ENCODE results near the gene CNDP2. TPM values are rescaled to one million over a fixed set of nuclear protein-coding genes. Genes with fewer than 3 reads are reported as not detected.

Gene CNDP2
- total and polyA plus RNA-seq, 2 donors (not counting 1 experiment from before 2014, with no cell fraction given) = 121 to 182 TPM

DNA sequence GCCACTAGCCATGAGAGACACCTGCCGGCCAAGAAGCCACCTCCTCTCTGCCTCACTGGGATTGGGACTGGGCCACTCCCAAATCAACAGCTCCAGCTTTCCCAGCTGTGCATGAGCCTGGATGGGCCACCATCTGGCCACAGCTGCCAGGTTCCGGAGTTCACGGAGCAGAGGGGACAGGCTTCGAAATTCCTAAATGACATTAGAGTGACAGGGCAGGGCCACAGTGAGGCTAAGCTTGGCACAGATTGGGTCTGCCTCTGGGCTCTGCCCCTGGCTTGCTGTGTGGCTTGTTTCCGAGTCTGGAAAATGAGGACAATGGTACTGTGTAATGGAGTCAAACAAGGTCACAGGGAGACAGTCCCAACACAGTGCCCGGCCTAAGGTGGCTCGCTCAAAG, 45.5 kb upstream of the CNDP2 start:
- 96% methylated on average over 7 of the region's 7 CpGs for WGBS (ENCODE audit: insufficient coverage)
- no peaks in the 10 kb centered on the region for H4K20me1 ChIP-seq (ENCODE audit: control insufficient read depth, insufficient read depth, low read length, poor library complexity, severe bottlenecking)
- H3K4me3 ChIP-seq (ENCODE audit: control extremely low read depth in 1 of 5, extremely low read depth in 1 of 5, insufficient read depth in 1 of 5, low read depth in 2 of 5, low read length in 4 of 5) = no peak overlapping the region
- no peak overlapping the region for H3K9ac ChIP-seq (ENCODE audit: low read length)
- no peak overlapping the region for H3K4me2 ChIP-seq (replicated peaks; ENCODE audit: low read depth, low read length, poor library complexity, severe bottlenecking)
- Mint-ChIP-seq H3K4me3 (no peak overlapping the region), H3K4me1 (no peaks in the 10 kb centered on the region), H3K27me3 (peaks cover 23% of the 10 kb centered on the region), H3K9me3 (ENCODE audit: insufficient read depth) (no peaks in the 10 kb centered on the region), H3K27ac (no peak overlapping the region)
- H3K4me1 ChIP-seq (ENCODE audit: control insufficient read depth in 2 of 2, insufficient read depth in 2 of 2, low read length in 2 of 2) = no peaks in the 10 kb centered on the region
- H2AFZ ChIP-seq (ENCODE audit: insufficient read depth, low read depth, low read length, poor library complexity, severe bottlenecking) = no peak overlapping the region
- no peaks in the 10 kb centered on the region for H3K9me3 ChIP-seq (ENCODE audit: control extremely low read depth in 1 of 3, control insufficient read depth in 2 of 3, insufficient read depth in 1 of 3, low read length in 2 of 3)
- peaks cover 0 to 24% (median 4%) of the 10 kb centered on the region in 4 experiments for H3K27me3 ChIP-seq (replicated peaks in 1 of 4; ENCODE audit: control extremely low read depth in 1 of 4, control insufficient read depth in 3 of 4, insufficient read depth in 4 of 4, low read length in 3 of 4)
- ATAC-seq (ENCODE audit: low read depth) (no peak), DNase-seq (no peak)
- CTCF ChIA-PET = no interaction called here
- POLR2A ChIA-PET = no interaction called here
- no peaks in the 10 kb centered on the region for H3K36me3 ChIP-seq (replicated peaks in 1 of 2; ENCODE audit: control extremely low read depth in 1 of 2, control insufficient read depth in 1 of 2, extremely low read depth in 1 of 2, insufficient read depth in 2 of 2, low read length in 1 of 2)
- TF ChIP-seq, protein P1, sequence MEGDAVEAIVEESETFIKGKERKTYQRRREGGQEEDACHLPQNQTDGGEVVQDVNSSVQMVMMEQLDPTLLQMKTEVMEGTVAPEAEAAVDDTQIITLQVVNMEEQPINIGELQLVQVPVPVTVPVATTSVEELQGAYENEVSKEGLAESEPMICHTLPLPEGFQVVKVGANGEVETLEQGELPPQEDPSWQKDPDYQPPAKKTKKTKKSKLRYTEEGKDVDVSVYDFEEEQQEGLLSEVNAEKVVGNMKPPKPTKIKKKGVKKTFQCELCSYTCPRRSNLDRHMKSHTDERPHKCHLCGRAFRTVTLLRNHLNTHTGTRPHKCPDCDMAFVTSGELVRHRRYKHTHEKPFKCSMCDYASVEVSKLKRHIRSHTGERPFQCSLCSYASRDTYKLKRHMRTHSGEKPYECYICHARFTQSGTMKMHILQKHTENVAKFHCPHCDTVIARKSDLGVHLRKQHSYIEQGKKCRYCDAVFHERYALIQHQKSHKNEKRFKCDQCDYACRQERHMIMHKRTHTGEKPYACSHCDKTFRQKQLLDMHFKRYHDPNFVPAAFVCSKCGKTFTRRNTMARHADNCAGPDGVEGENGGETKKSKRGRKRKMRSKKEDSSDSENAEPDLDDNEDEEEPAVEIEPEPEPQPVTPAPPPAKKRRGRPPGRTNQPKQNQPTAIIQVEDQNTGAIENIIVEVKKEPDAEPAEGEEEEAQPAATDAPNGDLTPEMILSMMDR (IDR thresholded peaks at IDR 0.05) = no peak
- no peak for TF ChIP-seq EZH2 (IDR thresholded peaks at IDR 0.05; ENCODE audit: borderline replicate concordance, insufficient read depth, low read depth, low read length, poor library complexity, severe bottlenecking)
- H3K27ac ChIP-seq (ENCODE audit: low read length in 2 of 2) = no peak overlapping the region
- intact Hi-C loops (cut with micrococcal nuclease) = no loop called here
- no peaks in the 10 kb centered on the region for H3K79me2 ChIP-seq (ENCODE audit: control insufficient read depth, insufficient read depth, low read length)

- Histone ChIP-seq H4K20me1 (ENCODE audit: control insufficient read depth, insufficient read depth, low read length, poor library complexity, severe bottlenecking) (no peaks in the 10 kb centered on the region), H2AFZ (ENCODE audit: insufficient read depth, low read depth, low read length, poor library complexity, severe bottlenecking) (no peak overlapping the region), H3K4me1 (ENCODE audit: control insufficient read depth in 2 of 2, insufficient read depth in 2 of 2, low read length in 2 of 2) (peaks cover 1 to 2% of the 10 kb centered on the region in 2 donors), H3K27me3 (replicated peaks in 1 of 4; ENCODE audit: control extremely low read depth in 1 of 4, control insufficient read depth in 3 of 4, insufficient read depth in 4 of 4, low read length in 3 of 4) (peaks cover 0 to 29% (median 5%) of the 10 kb centered on the region in 4 experiments), H3K27ac (ENCODE audit: low read length in 2 of 2) (no peak overlapping the region), H3K4me2 (replicated peaks; ENCODE audit: low read depth, low read length, poor library complexity, severe bottlenecking) (no peak overlapping the region), H3K36me3 (replicated peaks in 1 of 2; ENCODE audit: control extremely low read depth in 1 of 2, control insufficient read depth in 1 of 2, extremely low read depth in 1 of 2, insufficient read depth in 2 of 2, low read length in 1 of 2) (no peaks in the 10 kb centered on the region), H3K4me3 (ENCODE audit: control extremely low read depth in 1 of 5, extremely low read depth in 1 of 5, insufficient read depth in 1 of 5, low read depth in 2 of 5, low read length in 4 of 5) (no peak overlapping the region), H3K9me3 (ENCODE audit: control extremely low read depth in 1 of 3, control insufficient read depth in 2 of 3, insufficient read depth in 1 of 3, low read length in 2 of 3) (no peaks in the 10 kb centered on the region), H3K79me2 (ENCODE audit: control insufficient read depth, insufficient read depth, low read length) (no peaks in the 10 kb centered on the region), H3K9ac (ENCODE audit: low read length) (no peak overlapping the region)
- 90% methylated on average over 11 of the region's 11 CpGs for WGBS (ENCODE audit: insufficient coverage)
- ATAC-seq (ENCODE audit: low read depth) (no peak), DNase-seq (no peak)
- no peak overlapping the region for H3K27ac Mint-ChIP-seq
- no peaks in the 10 kb centered on the region for H3K9me3 Mint-ChIP-seq (ENCODE audit: insufficient read depth)
- no peak for TF ChIP-seq EZH2 (IDR thresholded peaks at IDR 0.05; ENCODE audit: borderline replicate concordance, insufficient read depth, low read depth, low read length, poor library complexity, severe bottlenecking)
- TF ChIP-seq, protein P1 (IDR thresholded peaks at IDR 0.05) = no peak
- no peaks in the 10 kb centered on the region for H3K4me1 Mint-ChIP-seq
- intact Hi-C loops (cut with micrococcal nuclease) = no loop called here
- no peak overlapping the region for H3K4me3 Mint-ChIP-seq
- ChIA-PET POLR2A (no interaction called here), CTCF (no interaction called here)
- H3K27me3 Mint-ChIP-seq = peaks cover 19% of the 10 kb centered on the region
Observed at GRCh38 chr18:74451148-74451547, 45.0 kb upstream of the CNDP2 start.

All from B cell (primary cell).